Activated CD8-positive, alpha-beta memory T cell treated with anti-CD3 and anti-CD28 coated beads, Interleukin-2, amount 50 U/mL, for 48 hours (primary cell): ENCODE data around the gene GNAI1.

Source experiments
- DNase-seq: peaks from one replicate; pipeline ENCODE4 v3.0.0-alpha.2; 2020

GNAI1 gene

GRCh38 chr7:80257756-80258155 lies 123.1 kb downstream of the GNAI1 start:
- DNase-seq: no peak

GRCh38 chr7:80260606-80261005 lies 126.0 kb downstream of the GNAI1 start:
- DNase-seq: no peak

GRCh38 chr7:80263333-80263732 lies 128.7 kb downstream of the GNAI1 start:
- no peak for DNase-seq

GRCh38 chr7:80263821-80264220 lies 129.2 kb downstream of the GNAI1 start:
- no peak for DNase-seq

- no peak for DNase-seq
Measured at GRCh38 chr7:80264769-80265495, 130.3 kb downstream of the GNAI1 start.

- DNase-seq: no peak
Measured at GRCh38 chr7:80272560-80273239, 138.1 kb downstream of the GNAI1 start.

- no peak for DNase-seq
Measured at GRCh38 chr7:80273327-80273726, 138.7 kb downstream of the GNAI1 start.

- no peak for DNase-seq
Measured at GRCh38 chr7:80275192-80275605, 140.6 kb downstream of the GNAI1 start.
